ENCODE data around the gene ADGRB3. TPM values are rescaled to one million over a fixed set of nuclear protein-coding genes. Genes with fewer than 3 reads are reported as not detected.

ADGRB3 gene
- total RNA-seq, 6 donors from 2014 or later = 1.1 to 7.3 (median 3.0) TPM

GRCh38 chr6:69391106-69391505 is 756.0 kb downstream of the ADGRB3 start:
- Histone ChIP-seq H3K4me3 (no peak overlapping the region), H3K9me3 (no peaks in the 10 kb centered on the region), H3K27ac (no peak overlapping the region), H3K27me3 (no peaks in the 10 kb centered on the region), H3K36me3 (no peaks in the 10 kb centered on the region), H3K4me1 (no peaks in the 10 kb centered on the region)
- DNase-seq (no peak), ATAC-seq (ENCODE audit: low FRiP score in 2 of 2) (no peak)
- WGBS, 2 donors = 77 to 85% methylated on average over 6 of the region's 6 CpGs
- TF ChIP-seq POLR2AphosphoS5 (IDR thresholded peaks at IDR 0.05) (no peak), CTCF (IDR thresholded peaks at IDR 0.05) (no peak), EP300 (IDR thresholded peaks at IDR 0.05) (no peak), POLR2A (IDR thresholded peaks at IDR 0.05) (no peak)

DNA sequence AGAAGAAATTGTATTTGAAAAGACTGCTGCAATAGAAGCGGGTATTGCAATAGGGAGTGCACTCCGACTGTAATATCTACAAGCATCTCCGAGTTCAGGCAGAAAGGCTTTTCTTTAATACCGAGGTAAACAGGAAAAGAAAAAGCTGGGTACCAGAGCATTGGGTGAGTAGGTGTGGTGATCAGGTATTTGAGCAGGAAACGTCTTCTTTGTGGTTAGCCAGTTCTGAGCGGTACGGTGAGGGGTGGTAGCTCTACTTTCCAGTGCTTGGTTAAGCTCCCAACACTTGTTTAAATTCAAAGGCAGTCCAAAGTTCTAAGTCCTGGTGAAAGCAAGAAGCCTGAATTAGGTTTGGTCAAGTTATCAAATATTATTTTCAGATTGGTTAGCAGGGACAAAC is 757.7 kb downstream of the ADGRB3 start:
- Histone ChIP-seq H3K27ac (no peak overlapping the region), H3K4me3 (no peak overlapping the region), H3K4me1 (no peaks in the 10 kb centered on the region), H3K27me3 (no peaks in the 10 kb centered on the region), H3K36me3 (no peaks in the 10 kb centered on the region), H3K9me3 (no peaks in the 10 kb centered on the region)
- DNase-seq (no peak), ATAC-seq (ENCODE audit: low FRiP score in 2 of 2) (no peak)
- TF ChIP-seq EP300 (IDR thresholded peaks at IDR 0.05) (no peak), POLR2AphosphoS5 (IDR thresholded peaks at IDR 0.05) (no peak), CTCF (IDR thresholded peaks at IDR 0.05) (no peak), POLR2A (IDR thresholded peaks at IDR 0.05) (no peak)
- WGBS, 2 donors = 84 to 85% methylated on average over 7 of the region's 7 CpGs

- Histone ChIP-seq H3K27me3 (no peaks in the 10 kb centered on the region), H3K4me3 (no peak overlapping the region), H3K27ac (no peak overlapping the region), H3K4me1 (no peaks in the 10 kb centered on the region), H3K36me3 (no peaks in the 10 kb centered on the region), H3K9me3 (no peaks in the 10 kb centered on the region)
- no peak for ATAC-seq (ENCODE audit: low FRiP score in 2 of 2)
- DNase-seq = no peak
- TF ChIP-seq CTCF (IDR thresholded peaks at IDR 0.05) (no peak), POLR2A (IDR thresholded peaks at IDR 0.05) (no peak), POLR2AphosphoS5 (IDR thresholded peaks at IDR 0.05) (no peak), EP300 (IDR thresholded peaks at IDR 0.05) (no peak)
- 45 to 59% methylated on average over 3 of the region's 3 CpGs for WGBS, 2 donors
These were observed 763.2 kb downstream of the ADGRB3 start for GRCh38 chr6:69398311-69398710.

GRCh38 chr6:69398729-69399128 is 763.6 kb downstream of the ADGRB3 start:
- H3K36me3 ChIP-seq = no peaks in the 10 kb centered on the region
- no peaks in the 10 kb centered on the region for H3K9me3 ChIP-seq
- H3K4me1 ChIP-seq = no peaks in the 10 kb centered on the region
- 86 to 96% methylated on average over 2 of the region's 2 CpGs for WGBS, 2 donors
- DNase-seq = no peak
- peak in 1 of 2 donors; percentile 49 for ATAC-seq (ENCODE audit: low FRiP score in 2 of 2)
- no peaks in the 10 kb centered on the region for H3K27me3 ChIP-seq
- no peak overlapping the region for H3K27ac ChIP-seq
- H3K4me3 ChIP-seq = no peak overlapping the region
- TF ChIP-seq POLR2AphosphoS5 (IDR thresholded peaks at IDR 0.05) = no peak
- no peak for TF ChIP-seq POLR2A (IDR thresholded peaks at IDR 0.05)
- no peak for TF ChIP-seq EP300 (IDR thresholded peaks at IDR 0.05)
- no peak for TF ChIP-seq CTCF (IDR thresholded peaks at IDR 0.05)

DNA sequence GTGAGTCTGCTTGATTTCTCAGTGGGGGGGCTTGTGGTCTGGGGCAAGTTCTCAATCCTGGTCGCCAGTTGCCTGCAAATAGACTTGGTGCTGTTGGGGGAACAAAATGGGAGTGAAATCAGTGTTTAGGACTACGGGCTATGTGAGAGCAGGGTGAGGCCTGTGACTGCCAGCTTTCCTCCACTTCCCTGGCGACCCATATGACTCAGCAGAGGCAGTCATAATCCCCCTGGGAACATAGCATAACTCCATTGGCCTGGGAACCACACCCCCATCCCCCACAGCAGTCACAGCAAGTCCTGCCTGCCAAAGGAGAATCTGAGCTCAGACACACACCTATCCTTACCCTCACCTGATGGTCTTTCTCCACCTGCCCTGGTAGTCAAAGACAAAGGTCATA is 773.8 kb downstream of the ADGRB3 start:
- Histone ChIP-seq H3K27me3 (no peaks in the 10 kb centered on the region), H3K36me3 (no peaks in the 10 kb centered on the region), H3K4me3 (no peak overlapping the region), H3K4me1 (no peaks in the 10 kb centered on the region), H3K9me3 (peaks cover 0 to 10% (median 1%) of the 10 kb centered on the region in 4 donors), H3K27ac (no peak overlapping the region)
- ATAC-seq (ENCODE audit: low FRiP score in 2 of 2) (no peak), DNase-seq (no peak)
- no peak for TF ChIP-seq CTCF (IDR thresholded peaks at IDR 0.05)
- TF ChIP-seq POLR2A (IDR thresholded peaks at IDR 0.05) = no peak
- no peak for TF ChIP-seq POLR2AphosphoS5 (IDR thresholded peaks at IDR 0.05)
- no peak for TF ChIP-seq EP300 (IDR thresholded peaks at IDR 0.05)
- 32 to 48% methylated on average over 3 of the region's 3 CpGs for WGBS, 2 donors

All from upper lobe of left lung (tissue), 6 donors.